Muscle layer of colon (tissue), 2 donors: ENCODE measurements around the gene ITGB5.

Source experiments
- H3K27ac ChIP-seq: one replicate; pipeline ENCODE4 v1.7.0; 2013; ENCODE audit warnings: low read depth, mild to moderate bottlenecking, low read length, moderate library complexity
- H3K27me3 ChIP-seq, 2 donors: one replicate each; pipeline ENCODE4 v1.7.0; 2013; ENCODE audit warnings: low read length in 2 of 2, mild to moderate bottlenecking in 2 of 2; ENCODE audit not compliant: insufficient read depth in 2 of 2, control insufficient read depth in 1 of 2
- H3K36me3 ChIP-seq: one replicate; pipeline ENCODE4 v1.7.0; 2013; ENCODE audit warnings: mild to moderate bottlenecking, low read length; ENCODE audit not compliant: insufficient read depth
- H3K4me1 ChIP-seq: one replicate; pipeline ENCODE4 v1.7.0; 2013; ENCODE audit warnings: mild to moderate bottlenecking, low read length; ENCODE audit not compliant: insufficient read depth
- H3K4me3 ChIP-seq, 2 donors: one replicate each; pipeline ENCODE4 v1.7.0; 2013; ENCODE audit warnings: low read length in 2 of 2, low read depth in 1 of 2, mild to moderate bottlenecking in 1 of 2, moderate library complexity in 1 of 2
- H3K9ac ChIP-seq: one replicate; pipeline ENCODE4 v1.7.0; 2013; ENCODE audit warnings: low read length
- H3K9me3 ChIP-seq: one replicate; pipeline ENCODE4 v1.7.0; 2013; ENCODE audit warnings: mild to moderate bottlenecking, low read length
- donor health status: abdominal sarcoma.
- donor health status: Adenocarcinoma of cecum.

Gene ITGB5

GRCh38 chr3:124780356-124780755 lies 106.8 kb downstream of the ITGB5 start:
- H3K36me3 ChIP-seq = peaks cover 6% of the 10 kb centered on the region

GRCh38 chr3:124779751-124780191 lies 107.4 kb downstream of the ITGB5 start:
- no peaks in the 10 kb centered on the region for H3K9me3 ChIP-seq
- peak overlapping the region; percentile 35 for H3K9ac ChIP-seq
- H3K4me3 ChIP-seq = peak overlapping the region in 1 of 2 donors; percentile 43
- peaks cover 65% of the 10 kb centered on the region for H3K4me1 ChIP-seq
- H3K36me3 ChIP-seq = peaks cover 4% of the 10 kb centered on the region
- no peaks in the 10 kb centered on the region for H3K27me3 ChIP-seq
- peak overlapping the region; percentile 78 for H3K27ac ChIP-seq

More at GRCh38 chr3:124780356-124780755, 106.8 kb downstream of the ITGB5 start:
- peak overlapping the region; percentile 35 for H3K9ac ChIP-seq
- no peaks in the 10 kb centered on the region for H3K9me3 ChIP-seq
- no peaks in the 10 kb centered on the region for H3K27me3 ChIP-seq
- H3K4me1 ChIP-seq = peaks cover 60% of the 10 kb centered on the region
- peak overlapping the region; percentile 78 for H3K27ac ChIP-seq
- peak overlapping the region in 1 of 2 donors; percentile 43 for H3K4me3 ChIP-seq

- no peak overlapping the region for H3K4me3 ChIP-seq
- H3K9me3 ChIP-seq = no peaks in the 10 kb centered on the region
- peak overlapping the region; percentile 78 for H3K27ac ChIP-seq
- peaks cover 71% of the 10 kb centered on the region for H3K4me1 ChIP-seq
- no peaks in the 10 kb centered on the region for H3K27me3 ChIP-seq
- no peak overlapping the region for H3K9ac ChIP-seq
- no peaks in the 10 kb centered on the region for H3K36me3 ChIP-seq
These were observed 108.0 kb downstream of the ITGB5 start for GRCh38 chr3:124779116-124779515.

- no peaks in the 10 kb centered on the region for H3K27me3 ChIP-seq
- no peaks in the 10 kb centered on the region for H3K36me3 ChIP-seq
- no peaks in the 10 kb centered on the region for H3K9me3 ChIP-seq
- no peak overlapping the region for H3K9ac ChIP-seq
- peaks cover 80% of the 10 kb centered on the region for H3K4me1 ChIP-seq
- no peak overlapping the region for H3K27ac ChIP-seq
- no peak overlapping the region for H3K4me3 ChIP-seq
These were observed 109.2 kb downstream of the ITGB5 start for GRCh38 chr3:124777762-124778470.

DNA sequence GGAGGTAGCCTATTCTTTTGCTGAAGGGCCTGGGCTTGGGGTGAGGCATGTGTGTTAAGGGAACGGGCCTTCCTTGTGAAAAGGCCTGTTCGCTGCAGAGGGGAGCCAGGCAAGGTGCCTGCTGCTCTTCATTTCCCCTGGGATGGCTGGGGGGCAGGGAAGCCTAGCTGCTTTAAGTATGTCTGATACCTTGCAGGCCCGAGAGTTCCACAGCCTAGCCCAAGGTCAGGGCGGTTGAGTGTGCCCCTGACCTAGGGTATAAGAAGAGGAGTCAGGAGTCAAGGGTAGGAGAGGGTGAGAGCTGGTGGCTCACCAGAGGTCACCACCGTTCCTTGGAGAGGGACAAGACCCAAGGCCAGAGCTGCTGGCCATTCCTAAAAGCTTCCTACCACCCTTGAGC lies 110.3 kb downstream of the ITGB5 start:
- Histone ChIP-seq H3K4me3 (no peak overlapping the region), H3K9ac (no peak overlapping the region), H3K27ac (no peak overlapping the region), H3K36me3 (no peaks in the 10 kb centered on the region), H3K4me1 (peaks cover 87% of the 10 kb centered on the region), H3K9me3 (no peaks in the 10 kb centered on the region), H3K27me3 (no peaks in the 10 kb centered on the region)

- no peaks in the 10 kb centered on the region for H3K36me3 ChIP-seq
- no peak overlapping the region for H3K9ac ChIP-seq
- H3K27ac ChIP-seq = no peak overlapping the region
- no peaks in the 10 kb centered on the region for H3K27me3 ChIP-seq
- peaks cover 87% of the 10 kb centered on the region for H3K4me1 ChIP-seq
- H3K9me3 ChIP-seq = no peaks in the 10 kb centered on the region
- H3K4me3 ChIP-seq = no peak overlapping the region
These were observed 111.3 kb downstream of the ITGB5 start for GRCh38 chr3:124775877-124776276.

- Histone ChIP-seq H3K4me3 (no peak overlapping the region), H3K27ac (peak overlapping the region; percentile 76), H3K27me3 (no peaks in the 10 kb centered on the region), H3K9me3 (no peaks in the 10 kb centered on the region), H3K4me1 (peaks cover 87% of the 10 kb centered on the region), H3K36me3 (peaks cover under 1% of the 10 kb centered on the region), H3K9ac (no peak overlapping the region)
These were observed 112.2 kb downstream of the ITGB5 start for GRCh38 chr3:124774841-124775402.

DNA sequence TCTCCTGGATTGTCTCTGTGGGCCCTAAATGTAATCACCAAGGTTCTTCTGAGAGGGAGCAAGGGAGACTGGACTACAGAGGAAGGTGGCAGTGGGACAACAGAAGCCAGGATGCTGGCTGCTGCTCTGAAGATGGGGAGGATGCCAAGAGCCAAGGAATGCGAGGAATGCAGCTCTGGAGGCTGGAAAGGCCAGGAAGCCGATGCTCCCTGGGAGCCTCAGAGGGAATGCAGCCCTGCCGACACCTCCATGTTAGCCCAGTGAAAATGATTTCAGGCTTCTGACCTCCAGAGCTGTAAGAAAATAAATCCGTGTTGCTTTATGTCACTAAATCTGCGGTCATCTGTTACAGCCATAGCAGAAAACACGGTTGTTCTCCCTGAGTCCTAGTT lies 112.8 kb downstream of the ITGB5 start:
- Histone ChIP-seq H3K4me1 (peaks cover 87% of the 10 kb centered on the region), H3K4me3 (no peak overlapping the region), H3K9me3 (no peaks in the 10 kb centered on the region), H3K27ac (peak overlapping the region; percentile 76), H3K36me3 (peaks cover 4% of the 10 kb centered on the region), H3K27me3 (no peaks in the 10 kb centered on the region), H3K9ac (no peak overlapping the region)

GRCh38 chr3:124773351-124774326 lies 113.5 kb downstream of the ITGB5 start:
- peaks cover 87% of the 10 kb centered on the region for H3K4me1 ChIP-seq
- no peak overlapping the region for H3K9ac ChIP-seq

DNA sequence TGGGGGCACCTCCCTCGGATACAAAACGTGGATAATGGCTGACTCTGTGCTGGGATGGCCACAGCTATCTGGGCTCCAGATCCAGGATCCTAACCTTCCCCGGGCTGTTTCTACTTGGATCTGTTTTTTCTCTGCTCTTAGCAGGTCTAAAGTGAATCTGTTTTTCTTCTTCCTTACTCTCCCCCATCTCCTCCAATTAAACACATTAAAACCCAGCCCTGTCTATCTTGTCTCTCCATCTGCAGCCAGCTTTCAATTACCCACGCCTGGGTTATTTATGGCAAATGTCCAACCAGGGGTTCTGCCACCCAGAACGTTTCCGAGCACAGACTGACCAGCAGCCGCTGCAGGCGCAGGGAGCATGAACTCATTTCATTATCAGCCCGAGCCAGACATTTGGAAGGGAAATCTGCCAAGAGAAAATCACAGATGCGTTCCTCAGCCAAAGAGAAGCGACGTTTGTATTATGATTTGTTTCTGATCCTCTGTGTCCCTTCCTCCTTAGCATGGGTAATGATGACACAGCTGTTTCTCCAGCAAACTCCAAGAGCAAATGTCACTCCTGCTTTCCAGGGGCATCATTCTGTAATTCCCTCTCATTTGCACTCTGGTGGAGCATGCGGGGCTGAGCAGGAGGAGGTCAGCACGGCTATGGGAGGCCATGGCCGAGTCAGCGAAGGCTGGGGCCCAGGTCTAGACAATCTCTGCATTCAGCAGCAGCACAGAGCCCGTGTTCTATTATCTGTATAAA lies 114.9 kb downstream of the ITGB5 start:
- Histone ChIP-seq H3K9ac (no peak overlapping the region), H3K27me3 (no peaks in the 10 kb centered on the region), H3K36me3 (peaks cover 23% of the 10 kb centered on the region), H3K9me3 (no peaks in the 10 kb centered on the region), H3K4me3 (peak overlapping the region in 1 of 2 donors; percentile 28), H3K4me1 (peaks cover 73% of the 10 kb centered on the region), H3K27ac (peak overlapping the region; percentile 73)

More at GRCh38 chr3:124773351-124774326, 113.5 kb downstream of the ITGB5 start:
- peaks cover 11% of the 10 kb centered on the region for H3K36me3 ChIP-seq
- no peaks in the 10 kb centered on the region for H3K9me3 ChIP-seq
- peak overlapping the region; percentile 76 for H3K27ac ChIP-seq
- H3K4me3 ChIP-seq = no peak overlapping the region
- no peaks in the 10 kb centered on the region for H3K27me3 ChIP-seq
